ENCODE measurements around the gene NFIX. TPM values are rescaled to one million over a fixed set of nuclear protein-coding genes. Genes with fewer than 3 reads are reported as not detected.

NFIX gene
- total and polyA plus RNA-seq, 9 of the 15 experiments (the other 6 are each of a cell fraction or from before 2014, with no cell fraction given): 0.28 to 26.8 (median 5.4) TPM

DNA sequence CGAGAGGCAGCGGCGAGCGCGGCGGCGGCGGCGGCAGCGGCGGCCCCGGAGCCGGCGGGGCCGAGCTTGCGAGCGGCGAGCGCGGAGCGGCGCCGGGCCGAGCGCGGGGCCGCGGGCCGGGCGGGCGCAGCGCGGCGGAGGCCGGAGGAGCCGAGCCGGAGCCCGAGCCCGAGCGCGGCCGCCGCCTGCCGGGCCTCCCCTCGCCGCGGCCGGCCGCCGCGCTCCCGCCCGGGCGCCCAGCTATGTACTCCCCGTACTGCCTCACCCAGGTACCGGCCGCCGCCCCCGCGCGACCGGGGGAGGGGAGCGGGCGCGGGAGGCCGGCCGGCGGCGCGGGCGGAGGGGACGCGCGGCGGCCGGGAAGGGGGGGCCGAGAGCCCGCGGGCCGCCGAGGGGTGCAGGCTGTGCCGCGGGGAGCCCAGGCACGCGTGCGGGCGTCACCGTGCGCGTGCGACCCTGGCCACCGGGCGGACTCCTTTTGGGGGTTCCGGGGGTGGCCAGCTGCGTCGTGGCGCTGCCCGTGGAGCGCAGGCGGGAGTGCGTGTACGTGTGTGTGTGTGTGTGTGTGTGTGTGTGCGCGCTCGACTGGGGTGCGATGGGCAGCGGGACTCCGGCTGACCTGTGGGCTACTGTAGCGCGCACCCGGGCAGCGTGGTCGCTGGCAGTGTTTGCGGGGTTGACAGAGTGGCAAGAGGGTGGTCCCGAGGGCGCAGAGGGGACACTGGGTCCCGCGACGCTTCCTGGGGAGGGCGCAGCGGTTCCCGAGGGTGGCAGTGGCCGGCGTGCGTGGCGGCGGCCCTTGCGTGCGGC, 526 bp downstream of the NFIX start (continued):
- TF ChIP-seq, protein P1, sequence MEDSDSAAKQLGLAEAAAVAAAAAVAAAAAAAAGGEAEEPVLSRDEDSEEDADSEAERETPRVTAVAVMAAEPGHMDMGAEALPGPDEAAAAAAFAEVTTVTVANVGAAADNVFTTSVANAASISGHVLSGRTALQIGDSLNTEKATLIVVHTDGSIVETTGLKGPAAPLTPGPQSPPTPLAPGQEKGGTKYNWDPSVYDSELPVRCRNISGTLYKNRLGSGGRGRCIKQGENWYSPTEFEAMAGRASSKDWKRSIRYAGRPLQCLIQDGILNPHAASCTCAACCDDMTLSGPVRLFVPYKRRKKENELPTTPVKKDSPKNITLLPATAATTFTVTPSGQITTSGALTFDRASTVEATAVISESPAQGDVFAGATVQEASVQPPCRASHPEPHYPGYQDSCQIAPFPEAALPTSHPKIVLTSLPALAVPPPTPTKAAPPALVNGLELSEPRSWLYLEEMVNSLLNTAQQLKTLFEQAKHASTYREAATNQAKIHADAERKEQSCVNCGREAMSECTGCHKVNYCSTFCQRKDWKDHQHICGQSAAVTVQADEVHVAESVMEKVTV (CRISPR knock-in tag; IDR thresholded peaks at IDR 0.05): no peak

DNA sequence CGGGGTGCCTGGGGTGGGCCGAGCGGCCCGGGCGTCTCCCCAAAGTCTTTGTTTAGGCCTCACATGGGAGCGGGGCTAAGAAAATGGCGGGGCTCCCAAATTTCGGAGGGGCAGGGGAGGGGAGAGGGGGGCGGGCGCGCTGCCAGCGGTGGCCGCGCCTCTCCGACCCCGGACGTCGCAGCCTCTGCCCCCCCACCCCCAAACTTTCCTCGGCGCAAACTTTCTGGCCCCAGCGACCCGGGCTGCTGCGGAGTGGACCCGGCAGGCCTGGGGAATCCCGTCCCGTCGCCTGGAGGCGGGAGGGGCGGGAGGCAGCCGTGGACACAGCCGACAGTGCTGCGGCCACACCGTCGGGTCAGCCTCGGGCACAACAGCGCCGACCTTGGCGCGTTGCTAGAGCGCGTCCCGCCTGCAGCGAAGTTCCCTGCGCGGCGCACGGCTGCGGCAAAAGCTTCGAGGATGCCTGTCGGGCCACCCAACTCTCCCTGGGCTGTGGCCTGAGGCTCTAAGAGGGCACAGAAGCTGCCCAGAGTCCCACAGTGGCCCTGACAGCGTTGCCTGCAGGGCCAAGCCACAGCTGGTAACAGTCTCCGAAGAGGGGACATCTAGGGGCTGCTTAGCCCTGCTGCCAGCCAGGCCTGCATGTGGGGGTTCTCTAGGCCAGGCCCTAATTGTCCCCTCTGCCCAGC, 1.3 kb downstream of the NFIX start:
- H3K27ac ChIP-seq (ENCODE audit: extremely low read depth, low read depth, low read length): peak overlapping the region; percentile 76
- ATAC-seq: peak; percentile 91
- peaks cover 6% of the 10 kb centered on the region for H4K20me1 ChIP-seq (replicated peaks; ENCODE audit: control insufficient read depth, insufficient read depth, low read length)
- H3K9ac ChIP-seq (ENCODE audit: insufficient read depth in 1 of 2, low read depth in 2 of 2, low read length in 2 of 2): peak overlapping the region; percentile 76 to 99; a peak in 3 of 4 replicates
- H3K4me2 ChIP-seq (ENCODE audit: insufficient read depth, low read length): peak overlapping the region; percentile 85
- peak overlapping the region; percentile 88 for H2AFZ ChIP-seq (ENCODE audit: low read depth, low read length)
- intact Hi-C loops (cut with micrococcal nuclease) (no loop called here), in situ Hi-C loops (cut with MboI) (no loop called here)
- H3K27me3 ChIP-seq (ENCODE audit: control insufficient read depth in 2 of 2, insufficient read depth in 2 of 2, low read length in 2 of 2): no peaks in the 10 kb centered on the region
- H3K36me3 ChIP-seq (ENCODE audit: control insufficient read depth, insufficient read depth, low read length): peaks cover 13% of the 10 kb centered on the region; the same call in 1 of the 3 replicates
- peak; percentile 52 for FAIRE-seq
- H3K9me3 ChIP-seq (replicated peaks; ENCODE audit: control insufficient read depth, insufficient read depth, low read depth, low read length): no peaks in the 10 kb centered on the region
- peaks cover 5 to 41% of the 10 kb centered on the region in 2 experiments; a peak in 4 of 5 replicates for H3K4me1 ChIP-seq (replicated peaks in 1 of 2; ENCODE audit: control insufficient read depth in 2 of 2, insufficient read depth in 2 of 2, low read length in 2 of 2)
- peaks cover 5% of the 10 kb centered on the region for H3K9me1 ChIP-seq (ENCODE audit: control insufficient read depth, insufficient read depth, low read length)
- CTCF ChIA-PET (ENCODE audit: low intra/inter-chr PET ratio): no interaction called here
- POLR2A ChIA-PET: interaction anchor here (0.6 to 1.6 kb wide), 3 partner anchors 10 to 560 kb away, joined by 3 to 4 read pairs (median 3); partner anchors contain the start of gene GCDH
- peaks cover 48% of the 10 kb centered on the region for H3K79me2 ChIP-seq (ENCODE audit: control insufficient read depth, insufficient read depth, low read length)
- H3K4me3 ChIP-seq: peak overlapping the region; percentile 64
- no TSS peak for BruUV-seq (replicated peaks)
- 19% methylated on average over 16 of the region's 52 CpGs for WGBS (ENCODE audit: insufficient coverage, low coverage, missing lambda C conversion rate)
- peak; percentile 67 to 72 (median 70) for DNase-seq (ENCODE audit: extremely low read depth in 1 of 4, low spot score in 3 of 4)
- TF ChIP-seq NFIC (IDR thresholded peaks at IDR 0.05): peak; percentile 74
- TF ChIP-seq NCOA6 (IDR thresholded peaks at IDR 0.05): peak; percentile 76
- peak; percentile 13 for TF ChIP-seq CCNT2 (IDR thresholded peaks at IDR 0.05; ENCODE audit: borderline replicate concordance, extremely low read depth, insufficient read length, low read depth, low read length)
- TF ChIP-seq, protein P2, sequence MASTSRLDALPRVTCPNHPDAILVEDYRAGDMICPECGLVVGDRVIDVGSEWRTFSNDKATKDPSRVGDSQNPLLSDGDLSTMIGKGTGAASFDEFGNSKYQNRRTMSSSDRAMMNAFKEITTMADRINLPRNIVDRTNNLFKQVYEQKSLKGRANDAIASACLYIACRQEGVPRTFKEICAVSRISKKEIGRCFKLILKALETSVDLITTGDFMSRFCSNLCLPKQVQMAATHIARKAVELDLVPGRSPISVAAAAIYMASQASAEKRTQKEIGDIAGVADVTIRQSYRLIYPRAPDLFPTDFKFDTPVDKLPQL (IDR thresholded peaks at IDR 0.05; ENCODE audit: extremely low read depth, insufficient read length): no peak
- no peak for TF ChIP-seq RHOXF2B (CRISPR knock-in tag; conservative IDR thresholded peaks at IDR 0.05)
- peak; percentile 51; the same call in 1 of the 2 replicates for TF ChIP-seq RBFOX2 (IDR thresholded peaks at IDR 0.05; ENCODE audit: low read depth, low read length)
- TF ChIP-seq, protein P3, sequence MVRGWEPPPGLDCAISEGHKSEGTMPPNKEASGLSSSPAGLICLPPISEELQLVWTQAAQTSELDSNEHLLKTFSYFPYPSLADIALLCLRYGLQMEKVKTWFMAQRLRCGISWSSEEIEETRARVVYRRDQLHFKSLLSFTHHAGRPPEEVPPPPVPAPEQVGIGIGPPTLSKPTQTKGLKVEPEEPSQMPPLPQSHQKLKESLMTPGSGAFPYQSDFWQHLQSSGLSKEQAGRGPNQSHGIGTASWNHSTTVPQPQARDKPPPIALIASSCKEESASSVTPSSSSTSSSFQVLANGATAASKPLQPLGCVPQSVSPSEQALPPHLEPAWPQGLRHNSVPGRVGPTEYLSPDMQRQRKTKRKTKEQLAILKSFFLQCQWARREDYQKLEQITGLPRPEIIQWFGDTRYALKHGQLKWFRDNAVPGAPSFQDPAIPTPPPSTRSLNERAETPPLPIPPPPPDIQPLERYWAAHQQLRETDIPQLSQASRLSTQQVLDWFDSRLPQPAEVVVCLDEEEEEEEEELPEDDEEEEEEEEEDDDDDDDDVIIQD (CRISPR knock-in tag; IDR thresholded peaks at IDR 0.05): no peak
- TF ChIP-seq L3MBTL2 (IDR thresholded peaks at IDR 0.05): peak; percentile 54
